OCI-LY3 (cell line): ENCODE measurements around the gene IPO5.

ENCODE experiments used
- H2AFZ ChIP-seq: fragments of 200-600, 300-600 bp; shearing (Covaris generic); 2 replicates; pipeline ENCODE4 v1.6.0; 2014; ENCODE audit warnings: antibody characterized with exemption, low read depth, low read length
- H3K27ac ChIP-seq: fragments of 200-600, 300-600 bp; sonication (generic); 2 replicates; pipeline ENCODE4 v1.5.1; 2014; ENCODE audit warnings: mild to moderate bottlenecking, low read length, moderate library complexity, mixed read lengths
- H3K27me3 ChIP-seq: fragments of 200-600, 300-600 bp; sonication (generic); 2 replicates; pipeline ENCODE4 v1.6.1; 2014; ENCODE audit warnings: low read depth, low read length, mixed read lengths
- H3K36me3 ChIP-seq: fragments of 200-600, 300-600 bp; sonication (generic); replicated peaks from 2 replicates; pipeline ENCODE3; 2014; ENCODE audit warnings: low read depth, low read length, mixed read lengths
- H3K4me1 ChIP-seq: fragments of 300-600, 200-600 bp; sonication (generic); 2 replicates; pipeline ENCODE4 v1.6.1; 2014; ENCODE audit warnings: low read length, mixed read lengths
- H3K4me2 ChIP-seq: fragments of 200-600, 300-600 bp; sonication (generic); 2 replicates; pipeline ENCODE4 v1.6.1; 2014; ENCODE audit warnings: low read length, mixed read lengths
- H3K4me3 ChIP-seq: fragments of 300-600, 200-600 bp; sonication (generic); 2 replicates; pipeline ENCODE4 v1.5.1; 2014; ENCODE audit warnings: antibody characterized with exemption, mild to moderate bottlenecking, low read length, moderate library complexity
- H3K79me2 ChIP-seq: fragments of 300-600, 200-600 bp; shearing (Covaris generic); 2 replicates; pipeline ENCODE4 v1.6.1; 2014; ENCODE audit warnings: mild to moderate bottlenecking, low read length, mixed read lengths
- H3K9ac ChIP-seq: fragments of 300-600, 200-600 bp; shearing (Covaris generic); 2 replicates; pipeline ENCODE4 v1.6.0; 2014; ENCODE audit warnings: mild to moderate bottlenecking, low read length, moderate library complexity
- H3K9me3 ChIP-seq: fragments of 200-600, 300-600 bp; shearing (Covaris generic); 2 replicates; pipeline ENCODE4 v1.6.1; 2014; ENCODE audit warnings: low read length, mixed read lengths; ENCODE audit not compliant: insufficient read depth
- H4K20me1 ChIP-seq: fragments of 200-600, 300-600 bp; sonication (generic); 2 replicates; pipeline ENCODE4 v1.6.1; 2016; ENCODE audit warnings: low read length, mixed read lengths; ENCODE audit not compliant: insufficient read depth
- EZH2phosphoT487 ChIP-seq: fragments of 200-600 bp; shearing (Covaris generic); IDR thresholded peaks from 2 replicates; pipeline ENCODE4 v1.6.1; 2018; ENCODE audit warnings: antibody characterized with exemption, mixed run types, low read depth
- TF ChIP-seq, protein P1 (sequence below): fragments of 200-600, 300-600 bp; sonication (generic); IDR thresholded peaks from 2 replicates; pipeline ENCODE4 v1.5.1; 2014; ENCODE audit warnings: antibody characterized with exemption, low read length, low read depth

The IPO5 gene

DNA sequence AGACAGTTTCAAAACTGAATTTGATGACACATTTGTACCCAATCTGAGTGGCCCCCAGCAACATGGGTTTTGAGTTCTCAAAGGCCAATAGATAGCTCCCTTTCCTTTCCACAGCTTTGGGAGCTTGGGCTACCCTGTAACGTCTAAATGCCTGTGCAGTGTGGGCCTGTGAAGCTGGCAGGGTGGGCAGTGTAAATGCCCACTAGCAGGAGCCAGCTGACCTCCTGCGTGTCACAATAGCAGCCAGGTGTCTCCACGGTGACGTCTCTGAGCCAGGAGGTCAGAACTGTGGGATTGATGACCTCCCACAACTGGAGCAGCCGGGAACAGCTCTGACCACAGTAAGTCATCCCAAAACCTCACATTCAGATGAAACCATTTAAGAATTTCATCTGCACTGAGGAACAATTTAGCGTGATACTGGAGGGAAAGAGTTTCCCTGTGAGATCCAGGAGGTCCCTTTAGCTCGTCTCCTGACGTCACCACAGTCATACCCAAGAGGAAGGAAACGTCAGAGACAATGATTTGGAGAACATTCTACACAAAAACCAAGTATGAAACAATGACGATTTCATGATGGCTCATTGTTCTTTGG, at the start of gene IPO5:
TSS of gene IPO5 (plus strand) at position 300 of the 595 bp plus-strand sequence. CDS start 23,022 bp downstream, outside the sequence.
- H3K4me1 ChIP-seq = peaks cover 7% of the 10 kb centered on the region
- H3K27me3 ChIP-seq = no peaks in the 10 kb centered on the region
- H3K4me2 ChIP-seq = no peak within 1 kb of the TSS
- H3K79me2 ChIP-seq = no peaks in the 10 kb centered on the region
- H3K27ac ChIP-seq = no peak within 1 kb of the TSS
- no peak within 1 kb of the TSS for H2AFZ ChIP-seq
- no peak within 1 kb of the TSS for H3K9ac ChIP-seq
- no peaks in the 10 kb centered on the region for H3K36me3 ChIP-seq
- H3K9me3 ChIP-seq = no peaks in the 10 kb centered on the region
- no peak for TF ChIP-seq EZH2phosphoT487
- TF ChIP-seq, protein P1, sequence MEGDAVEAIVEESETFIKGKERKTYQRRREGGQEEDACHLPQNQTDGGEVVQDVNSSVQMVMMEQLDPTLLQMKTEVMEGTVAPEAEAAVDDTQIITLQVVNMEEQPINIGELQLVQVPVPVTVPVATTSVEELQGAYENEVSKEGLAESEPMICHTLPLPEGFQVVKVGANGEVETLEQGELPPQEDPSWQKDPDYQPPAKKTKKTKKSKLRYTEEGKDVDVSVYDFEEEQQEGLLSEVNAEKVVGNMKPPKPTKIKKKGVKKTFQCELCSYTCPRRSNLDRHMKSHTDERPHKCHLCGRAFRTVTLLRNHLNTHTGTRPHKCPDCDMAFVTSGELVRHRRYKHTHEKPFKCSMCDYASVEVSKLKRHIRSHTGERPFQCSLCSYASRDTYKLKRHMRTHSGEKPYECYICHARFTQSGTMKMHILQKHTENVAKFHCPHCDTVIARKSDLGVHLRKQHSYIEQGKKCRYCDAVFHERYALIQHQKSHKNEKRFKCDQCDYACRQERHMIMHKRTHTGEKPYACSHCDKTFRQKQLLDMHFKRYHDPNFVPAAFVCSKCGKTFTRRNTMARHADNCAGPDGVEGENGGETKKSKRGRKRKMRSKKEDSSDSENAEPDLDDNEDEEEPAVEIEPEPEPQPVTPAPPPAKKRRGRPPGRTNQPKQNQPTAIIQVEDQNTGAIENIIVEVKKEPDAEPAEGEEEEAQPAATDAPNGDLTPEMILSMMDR = no peak
- no peak within 1 kb of the TSS for H3K4me3 ChIP-seq
- no peaks in the 10 kb centered on the region for H4K20me1 ChIP-seq

DNA sequence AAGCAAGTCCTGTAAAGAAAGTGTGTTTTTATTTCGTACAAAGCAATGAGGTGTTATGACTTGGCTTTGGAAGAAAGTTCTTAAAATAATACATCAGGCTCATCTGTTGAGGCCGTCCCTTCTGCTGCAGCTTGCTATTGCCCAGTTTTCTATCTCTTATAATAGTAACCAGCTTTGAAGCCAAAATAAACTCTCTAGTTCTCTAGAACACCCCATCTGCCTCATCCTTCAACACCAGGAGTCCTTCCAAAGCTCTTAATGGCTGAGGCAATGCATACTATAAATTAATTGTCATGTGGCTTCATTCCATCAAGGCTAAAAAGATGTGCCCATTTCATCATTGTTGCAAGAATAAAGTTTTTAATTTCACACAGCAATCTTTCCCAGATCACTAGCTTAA, 49.4 kb upstream of the IPO5 start:
- H3K9me3 ChIP-seq = no peaks in the 10 kb centered on the region
- no peaks in the 10 kb centered on the region for H3K79me2 ChIP-seq
- peaks cover 36% of the 10 kb centered on the region for H3K27me3 ChIP-seq
- no peaks in the 10 kb centered on the region for H3K4me1 ChIP-seq
- TF ChIP-seq, protein P1 = no peak
- TF ChIP-seq EZH2phosphoT487 = no peak
- no peak overlapping the region for H2AFZ ChIP-seq
- no peaks in the 10 kb centered on the region for H3K36me3 ChIP-seq
- no peak overlapping the region for H3K4me3 ChIP-seq
- H3K27ac ChIP-seq = no peak overlapping the region
- H3K9ac ChIP-seq = no peak overlapping the region
- no peak overlapping the region for H3K4me2 ChIP-seq
- H4K20me1 ChIP-seq = no peaks in the 10 kb centered on the region

DNA sequence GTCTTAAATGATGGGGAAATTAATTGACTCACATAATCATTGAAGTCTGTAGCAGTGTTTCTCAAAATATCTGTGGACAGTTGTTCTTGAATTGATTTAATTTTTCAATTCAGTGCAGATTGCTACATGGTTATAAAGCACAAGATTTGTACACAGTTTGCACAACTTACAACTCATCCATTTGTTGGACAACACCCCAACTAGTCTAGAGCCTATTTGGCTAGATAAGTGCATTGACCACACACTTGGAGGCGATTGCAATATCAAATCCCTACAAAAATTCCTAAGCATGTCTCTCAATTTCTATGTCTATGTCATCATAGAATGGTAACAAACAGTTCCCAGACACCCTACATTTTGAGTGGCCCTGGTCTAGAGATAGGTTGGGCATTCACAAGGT, 48.0 kb upstream of the IPO5 start:
- TF ChIP-seq, protein P1 = no peak
- TF ChIP-seq EZH2phosphoT487 = no peak
- Histone ChIP-seq H3K9ac (no peak overlapping the region), H3K9me3 (no peaks in the 10 kb centered on the region), H4K20me1 (no peaks in the 10 kb centered on the region), H3K27me3 (peaks cover 40% of the 10 kb centered on the region), H3K4me2 (no peak overlapping the region), H3K79me2 (no peaks in the 10 kb centered on the region), H3K36me3 (no peaks in the 10 kb centered on the region), H3K4me1 (no peaks in the 10 kb centered on the region), H3K4me3 (no peak overlapping the region), H2AFZ (no peak overlapping the region), H3K27ac (no peak overlapping the region)

DNA sequence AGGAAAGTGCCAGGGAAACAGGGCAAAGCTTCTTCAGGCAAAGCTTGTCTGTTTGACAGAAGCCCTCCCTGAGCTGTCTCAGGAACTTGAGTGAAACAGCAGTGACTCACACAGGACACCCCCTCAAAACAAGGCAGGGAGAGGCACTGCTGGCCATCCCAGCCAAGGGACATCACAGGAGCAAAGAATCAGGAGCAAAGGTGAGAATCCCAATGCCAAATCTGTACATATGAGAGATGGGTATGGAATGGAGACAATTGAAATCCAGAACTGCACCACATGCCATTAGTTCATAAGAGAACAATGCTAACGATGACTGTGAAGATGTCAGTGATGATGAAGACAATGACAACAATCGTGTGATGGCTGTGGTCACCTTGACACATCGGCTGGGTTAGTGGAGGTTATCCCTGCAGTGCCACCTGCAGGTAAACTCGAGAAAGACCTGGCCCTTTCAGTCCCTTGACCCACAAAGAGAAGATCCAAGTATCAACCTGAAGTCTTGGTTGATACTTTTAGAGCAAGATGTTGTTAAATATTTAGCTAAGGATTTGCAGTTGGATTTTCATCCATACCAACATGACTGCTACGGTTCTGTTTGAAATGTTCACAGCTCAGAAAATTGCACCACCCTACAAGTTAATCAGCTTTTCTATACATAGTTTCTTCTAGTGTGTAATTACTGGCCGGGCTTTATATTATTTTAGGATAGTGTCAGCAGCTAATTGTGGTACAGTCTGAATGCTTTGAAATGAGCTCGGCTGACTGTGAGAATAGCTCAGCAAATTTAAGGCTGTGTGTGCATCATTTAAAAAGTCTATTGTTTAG, 42.0 kb upstream of the IPO5 start:
- H3K79me2 ChIP-seq = no peaks in the 10 kb centered on the region
- no peak overlapping the region for H3K9ac ChIP-seq
- peaks cover 10% of the 10 kb centered on the region; the same call in 1 of the 2 replicates for H3K9me3 ChIP-seq
- H3K4me1 ChIP-seq = no peaks in the 10 kb centered on the region
- H3K27ac ChIP-seq = no peak overlapping the region
- H3K36me3 ChIP-seq = no peaks in the 10 kb centered on the region
- H3K4me2 ChIP-seq = no peak overlapping the region
- TF ChIP-seq, protein P1 = peak; percentile 77
- no peak for TF ChIP-seq EZH2phosphoT487
- no peaks in the 10 kb centered on the region for H4K20me1 ChIP-seq
- peaks cover 29% of the 10 kb centered on the region for H3K27me3 ChIP-seq
- H2AFZ ChIP-seq = no peak overlapping the region; the same call in 1 of the 2 replicates
- no peak overlapping the region for H3K4me3 ChIP-seq
